ENCODE measurements around the gene TDRD1. TPM values are rescaled to one million over a fixed set of nuclear protein-coding genes. Genes with fewer than 3 reads are reported as not detected.

Gene TDRD1
- total and polyA plus RNA-seq, 9 of the 15 experiments (the other 6 are each of a cell fraction or from before 2014, with no cell fraction given), result not detected

DNA sequence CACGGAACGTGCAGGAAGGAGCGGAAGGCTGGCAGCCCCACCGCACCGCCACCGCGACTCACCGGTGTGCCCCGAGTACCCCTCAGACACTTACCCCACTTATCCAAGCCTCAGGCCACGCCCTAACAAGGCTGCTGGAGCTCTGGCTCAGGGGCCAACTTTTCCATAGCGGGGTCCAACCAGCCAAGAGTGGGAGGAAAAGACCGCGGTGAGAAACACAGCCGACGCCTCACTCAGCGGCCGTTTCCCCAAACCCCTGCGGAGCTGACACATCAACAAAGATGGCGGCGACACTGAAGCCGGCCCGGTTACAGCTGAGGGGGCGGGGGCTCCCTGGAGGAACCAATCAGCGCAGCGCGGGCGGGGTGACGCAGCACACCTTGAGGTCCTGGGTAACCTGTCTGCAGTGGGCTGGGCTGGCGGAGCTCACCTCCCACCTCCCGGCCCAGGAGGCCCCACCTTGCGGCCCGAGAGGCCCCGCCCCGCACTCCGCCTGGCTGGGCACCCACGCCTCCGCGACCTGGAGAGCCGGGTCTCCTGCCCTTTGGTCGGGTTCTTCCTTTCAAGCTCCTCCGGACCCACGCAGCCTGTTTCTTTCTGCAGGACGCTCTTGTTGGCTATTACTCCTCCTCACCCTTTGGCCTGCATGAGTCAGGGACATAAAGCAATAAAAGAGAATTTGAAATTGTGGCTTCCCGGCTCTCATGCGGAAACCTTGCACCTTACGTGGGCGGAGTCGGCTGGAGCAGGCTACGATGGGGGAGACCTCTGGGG, 5.0 kb upstream of the TDRD1 start, which contains the start of gene CCDC186:
TSS of gene CCDC186 (minus strand) at position 283 of the 774 bp plus-strand sequence. CDS start 10,935 bp downstream, outside the sequence.
- Histone ChIP-seq H2AFZ (ENCODE audit: low read depth, low read length) (peak within 1 kb of the TSS; percentile 90), H3K9me3 (replicated peaks; ENCODE audit: control insufficient read depth, insufficient read depth, low read depth, low read length) (no peaks in the 10 kb centered on the region), H3K79me2 (ENCODE audit: control insufficient read depth, insufficient read depth, low read length) (peaks cover 40% of the 10 kb centered on the region), H3K27me3 (ENCODE audit: control insufficient read depth in 2 of 2, insufficient read depth in 2 of 2, low read length in 2 of 2) (no peaks in the 10 kb centered on the region), H3K4me2 (ENCODE audit: insufficient read depth, low read length) (peak within 1 kb of the TSS; percentile 92), H3K36me3 (ENCODE audit: control insufficient read depth, insufficient read depth, low read length) (no peaks in the 10 kb centered on the region), H3K4me3 (peak within 1 kb of the TSS; percentile 70), H3K27ac (ENCODE audit: extremely low read depth, low read depth, low read length) (peak within 1 kb of the TSS; percentile 85), H3K9me1 (ENCODE audit: control insufficient read depth, insufficient read depth, low read length) (no peaks in the 10 kb centered on the region), H3K9ac (ENCODE audit: insufficient read depth in 1 of 2, low read depth in 2 of 2, low read length in 2 of 2) (peak within 1 kb of the TSS; percentile 88 to 93), H4K20me1 (replicated peaks; ENCODE audit: control insufficient read depth, insufficient read depth, low read length) (no peaks in the 10 kb centered on the region), H3K4me1 (replicated peaks in 1 of 2; ENCODE audit: control insufficient read depth in 2 of 2, insufficient read depth in 2 of 2, low read length in 2 of 2) (peaks cover 6 to 12% of the 10 kb centered on the region in 2 experiments; a peak in 4 of 5 replicates)
- POLR2A ChIA-PET, result interaction anchor here (0.6 to 1.0 kb wide), 2 partner anchors 9 to 1779 kb away, joined by 4 to 5 read pairs; no protein-coding TSS in a partner anchor
- intact Hi-C loops (cut with micrococcal nuclease), result no loop called here
- BruUV-seq (replicated peaks), result no TSS peak
- DNase-seq (ENCODE audit: extremely low read depth in 1 of 4, low spot score in 3 of 4), result peak; percentile 92 to 94 (median 94)
- under 1% methylated on average over 24 of the region's 49 CpGs for WGBS (ENCODE audit: insufficient coverage, low coverage, missing lambda C conversion rate)
- ATAC-seq, result peak; percentile 99
- CTCF ChIA-PET (ENCODE audit: low intra/inter-chr PET ratio), result no interaction called here
- FAIRE-seq, result peak; percentile 73
- in situ Hi-C loops (cut with MboI), result no loop called here
- TF ChIP-seq, protein P1, sequence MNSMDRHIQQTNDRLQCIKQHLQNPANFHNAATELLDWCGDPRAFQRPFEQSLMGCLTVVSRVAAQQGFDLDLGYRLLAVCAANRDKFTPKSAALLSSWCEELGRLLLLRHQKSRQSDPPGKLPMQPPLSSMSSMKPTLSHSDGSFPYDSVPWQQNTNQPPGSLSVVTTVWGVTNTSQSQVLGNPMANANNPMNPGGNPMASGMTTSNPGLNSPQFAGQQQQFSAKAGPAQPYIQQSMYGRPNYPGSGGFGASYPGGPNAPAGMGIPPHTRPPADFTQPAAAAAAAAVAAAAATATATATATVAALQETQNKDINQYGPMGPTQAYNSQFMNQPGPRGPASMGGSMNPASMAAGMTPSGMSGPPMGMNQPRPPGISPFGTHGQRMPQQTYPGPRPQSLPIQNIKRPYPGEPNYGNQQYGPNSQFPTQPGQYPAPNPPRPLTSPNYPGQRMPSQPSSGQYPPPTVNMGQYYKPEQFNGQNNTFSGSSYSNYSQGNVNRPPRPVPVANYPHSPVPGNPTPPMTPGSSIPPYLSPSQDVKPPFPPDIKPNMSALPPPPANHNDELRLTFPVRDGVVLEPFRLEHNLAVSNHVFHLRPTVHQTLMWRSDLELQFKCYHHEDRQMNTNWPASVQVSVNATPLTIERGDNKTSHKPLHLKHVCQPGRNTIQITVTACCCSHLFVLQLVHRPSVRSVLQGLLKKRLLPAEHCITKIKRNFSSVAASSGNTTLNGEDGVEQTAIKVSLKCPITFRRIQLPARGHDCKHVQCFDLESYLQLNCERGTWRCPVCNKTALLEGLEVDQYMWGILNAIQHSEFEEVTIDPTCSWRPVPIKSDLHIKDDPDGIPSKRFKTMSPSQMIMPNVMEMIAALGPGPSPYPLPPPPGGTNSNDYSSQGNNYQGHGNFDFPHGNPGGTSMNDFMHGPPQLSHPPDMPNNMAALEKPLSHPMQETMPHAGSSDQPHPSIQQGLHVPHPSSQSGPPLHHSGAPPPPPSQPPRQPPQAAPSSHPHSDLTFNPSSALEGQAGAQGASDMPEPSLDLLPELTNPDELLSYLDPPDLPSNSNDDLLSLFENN (IDR thresholded peaks at IDR 0.05; ENCODE audit: low read depth in 2 of 2, low read length in 2 of 2), result no peak
- TF ChIP-seq, protein P2, sequence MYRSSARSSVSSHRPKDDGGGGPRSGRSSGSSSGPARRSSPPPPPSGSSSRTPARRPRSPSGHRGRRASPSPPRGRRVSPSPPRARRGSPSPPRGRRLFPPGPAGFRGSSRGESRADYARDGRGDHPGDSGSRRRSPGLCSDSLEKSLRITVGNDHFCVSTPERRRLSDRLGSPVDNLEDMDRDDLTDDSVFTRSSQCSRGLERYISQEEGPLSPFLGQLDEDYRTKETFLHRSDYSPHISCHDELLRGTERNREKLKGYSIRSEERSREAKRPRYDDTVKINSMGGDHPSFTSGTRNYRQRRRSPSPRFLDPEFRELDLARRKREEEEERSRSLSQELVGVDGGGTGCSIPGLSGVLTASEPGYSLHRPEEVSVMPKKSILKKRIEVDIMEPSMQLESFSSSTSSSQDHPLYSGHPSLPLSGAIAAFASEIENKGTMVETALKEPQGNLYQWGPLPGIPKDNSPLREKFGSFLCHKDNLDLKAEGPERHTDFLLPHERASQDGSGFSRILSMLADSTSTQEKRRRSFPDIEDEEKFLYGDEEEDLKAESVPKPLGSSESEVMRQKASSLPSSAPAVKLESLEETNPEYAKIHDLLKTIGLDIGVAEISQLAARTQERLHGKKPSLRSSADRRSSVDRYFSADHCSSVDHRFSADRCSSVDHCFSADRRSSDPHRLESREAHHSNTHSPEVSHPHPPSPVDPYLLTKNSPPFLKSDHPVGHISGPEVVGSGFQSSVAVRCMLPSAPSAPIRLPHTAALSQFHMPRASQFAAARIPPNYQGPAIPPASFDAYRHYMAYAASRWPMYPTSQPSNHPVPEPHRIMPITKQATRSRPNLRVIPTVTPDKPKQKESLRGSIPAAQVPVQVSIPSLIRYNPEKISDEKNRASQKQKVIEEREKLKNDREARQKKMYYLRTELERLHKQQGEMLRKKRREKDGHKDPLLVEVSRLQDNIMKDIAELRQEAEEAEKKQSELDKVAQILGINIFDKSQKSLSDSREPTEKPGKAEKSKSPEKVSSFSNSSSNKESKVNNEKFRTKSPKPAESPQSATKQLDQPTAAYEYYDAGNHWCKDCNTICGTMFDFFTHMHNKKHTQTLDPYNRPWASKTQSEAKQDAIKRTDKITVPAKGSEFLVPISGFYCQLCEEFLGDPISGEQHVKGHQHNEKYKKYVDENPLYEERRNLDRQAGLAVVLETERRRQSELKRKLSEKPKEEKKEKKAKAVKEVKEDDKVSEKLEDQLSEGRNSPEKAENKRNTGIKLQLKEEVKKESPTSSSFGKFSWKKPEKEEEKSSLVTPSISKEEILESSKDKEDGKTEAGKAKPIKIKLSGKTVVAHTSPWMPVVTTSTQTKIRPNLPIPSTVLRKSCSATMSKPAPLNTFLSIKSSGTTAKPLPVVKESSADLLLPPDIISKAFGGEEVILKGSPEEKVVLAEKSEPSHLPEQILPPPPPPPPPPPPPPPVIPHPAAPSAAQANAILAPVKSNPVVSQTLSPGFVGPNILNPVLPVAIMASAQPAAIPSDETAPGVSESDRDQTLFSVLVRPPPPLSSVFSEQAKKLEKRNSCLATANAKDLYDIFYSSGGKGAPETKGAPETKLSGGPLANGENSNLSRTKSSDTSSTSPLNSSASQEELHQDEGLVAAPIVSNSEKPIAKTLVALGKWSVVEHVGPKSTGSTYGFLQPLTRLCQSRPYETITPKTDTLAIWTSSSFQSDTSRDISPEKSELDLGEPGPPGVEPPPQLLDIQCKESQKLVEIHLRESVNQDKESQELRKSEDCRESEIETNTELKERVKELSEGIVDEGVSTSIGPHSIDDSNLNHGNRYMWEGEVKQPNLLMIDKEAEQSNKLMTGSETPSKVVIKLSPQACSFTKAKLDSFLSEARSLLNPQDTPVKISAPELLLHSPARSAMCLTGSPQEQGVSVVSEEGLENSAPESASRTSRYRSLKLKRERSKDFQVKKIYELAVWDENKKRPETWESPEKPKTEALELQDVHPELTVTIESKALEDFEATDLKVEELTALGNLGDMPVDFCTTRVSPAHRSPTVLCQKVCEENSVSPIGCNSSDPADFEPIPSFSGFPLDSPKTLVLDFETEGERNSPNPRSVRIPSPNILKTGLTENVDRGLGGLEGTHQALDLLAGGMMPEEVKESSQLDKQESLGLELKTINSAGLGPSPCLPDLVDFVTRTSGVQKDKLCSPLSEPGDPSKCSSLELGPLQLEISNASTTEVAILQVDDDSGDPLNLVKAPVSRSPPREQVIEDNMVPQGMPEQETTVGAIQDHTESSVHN (IDR thresholded peaks at IDR 0.05; ENCODE audit: borderline replicate concordance in 1 of 2, low read depth in 1 of 2), result no peak
- TF ChIP-seq CBFB (CRISPR knock-in tag; IDR thresholded peaks at IDR 0.05), result no peak
